ENCODE measurements around the gene PLB1. TPM values are rescaled to one million over a fixed set of nuclear protein-coding genes. Genes with fewer than 3 reads are reported as not detected.

The PLB1 gene
- total and polyA plus RNA-seq, 2 experiments from 2014 or later: 0.06 to 0.21 TPM

GRCh38 chr2:28516430-28516829 lies 20.6 kb downstream of the PLB1 start:
- H3K4me1 Mint-ChIP-seq: no peaks in the 10 kb centered on the region
- Histone ChIP-seq H3K79me2 (replicated peaks; ENCODE audit: insufficient read depth) (no peaks in the 10 kb centered on the region), H3K9me2 (ENCODE audit: insufficient read depth) (no peaks in the 10 kb centered on the region; the same call in none of the 2 replicates), H4K20me1 (replicated peaks; ENCODE audit: insufficient read depth) (no peaks in the 10 kb centered on the region), H3K27ac (ENCODE audit: low read depth) (no peak overlapping the region), H2AFZ (no peak overlapping the region), H3K27me3 (ENCODE audit: insufficient read depth) (no peaks in the 10 kb centered on the region), H3K4me1 (ENCODE audit: insufficient read depth) (no peaks in the 10 kb centered on the region), H3K4me3 (no peak overlapping the region), H3K4me2 (no peak overlapping the region), H3K36me3 (ENCODE audit: insufficient read depth) (no peaks in the 10 kb centered on the region), H3F3A (replicated peaks; ENCODE audit: low read depth) (no peaks in the 10 kb centered on the region)
- no peaks in the 10 kb centered on the region for H3K36me3 Mint-ChIP-seq (ENCODE audit: low read depth)
- ATAC-seq (no peak), DNase-seq (ENCODE audit: low spot score) (no peak)
- TF ChIP-seq ZNF462 (CRISPR knock-in tag; IDR thresholded peaks at IDR 0.05): no peak
- TF ChIP-seq ZNF114 (CRISPR knock-in tag; IDR thresholded peaks at IDR 0.05): no peak
- no peak for TF ChIP-seq EZH2 (IDR thresholded peaks at IDR 0.05; ENCODE audit: low read depth, unreplicated experiment)
- no peak for TF ChIP-seq REST (IDR thresholded peaks at IDR 0.05; ENCODE audit: unreplicated experiment)
- TF ChIP-seq ZNF331 (CRISPR knock-in tag; IDR thresholded peaks at IDR 0.05; ENCODE audit: low read depth): no peak
- TF ChIP-seq EZH2phosphoT487 (IDR thresholded peaks at IDR 0.05; ENCODE audit: unreplicated experiment): no peak
- no peak for TF ChIP-seq JUNB (IDR thresholded peaks at IDR 0.05; ENCODE audit: unreplicated experiment)
- TF ChIP-seq STAT1 (IDR thresholded peaks at IDR 0.05; ENCODE audit: unreplicated experiment): no peak
- TF ChIP-seq NANOG (IDR thresholded peaks at IDR 0.05; ENCODE audit: borderline replicate concordance): no peak
- TF ChIP-seq CTCF (conservative IDR thresholded peaks at IDR 0.05; ENCODE audit: low read depth in 2 of 2): no peak
- TF ChIP-seq ETS1 (IDR thresholded peaks at IDR 0.05): no peak
- TF ChIP-seq POLR2AphosphoS5 (IDR thresholded peaks at IDR 0.05; ENCODE audit: low read depth): no peak
- no peak for TF ChIP-seq CREB1 (CRISPR knock-in tag; IDR thresholded peaks at IDR 0.05; ENCODE audit: low read depth)
- H3K4me3 Mint-ChIP-seq: no peak overlapping the region
- no peak overlapping the region for H3K27ac Mint-ChIP-seq
- H3K27me3 Mint-ChIP-seq (ENCODE audit: insufficient read depth, low read depth, poor library complexity): no peaks in the 10 kb centered on the region
- peaks cover 3% of the 10 kb centered on the region for H3K9me3 Mint-ChIP-seq
